SK-N-SH (cell line): ENCODE results near the gene KIF25. TPM values are rescaled to one million over a fixed set of nuclear protein-coding genes. Genes with fewer than 3 reads are reported as not detected.

ENCODE experiments used
- CTCF ChIA-PET: fragments of 300-600, 350-600 bp; formaldehyde crosslinking; extraction: SDS; loops from one replicate; lab custom pipeline; 2021; lab: Yijun Ruan, JAX
- POLR2A ChIA-PET: fragments of 350-600 bp; sonication (Branson Sonifier 250); formaldehyde crosslinking; extraction: SDS; loops from one replicate; lab custom pipeline; 2020; ENCODE audit warnings: antibody characterized with exemption, inconsistent platforms; lab: Yijun Ruan, JAX
- DNase-seq: peaks from one replicate; pipeline ENCODE4 v3.0.0; 2012
- H2AFZ ChIP-seq: fragments of 200-600 bp; sonication (generic); 2 replicates; pipeline ENCODE4 v1.8.1; 2016; ENCODE audit warnings: antibody characterized with exemption, mild to moderate bottlenecking, low read depth
- H3F3A ChIP-seq: fragments of 200-600 bp; sonication (generic); replicated peaks from 2 replicates; pipeline ENCODE3; 2016; ENCODE audit warnings: antibody characterized with exemption, mild to moderate bottlenecking; ENCODE audit not compliant: insufficient read depth
- H3K27ac ChIP-seq, 2 experiments: fragments of 200-500 bp in 1 of 2; fragments of 200-600 bp in 1 of 2; sonication (Bioruptor generic) in 1 of 2; sonication (generic), shearing (Covaris generic) in 1 of 2; 2 replicates each; pipeline versions ENCODE4 v1.5.1 to v1.6.1; 2014 to 2016; ENCODE audit warnings: low read depth in 2 of 2, inconsistent platforms in 1 of 2, low read length in 1 of 2, mild to moderate bottlenecking in 1 of 2, mixed read lengths in 1 of 2
- H3K27me3 ChIP-seq: fragments of 200-600 bp; sonication (generic), shearing (Covaris generic); 2 replicates; pipeline ENCODE4 v1.6.1; 2016; ENCODE audit warnings: mixed run types; ENCODE audit not compliant: insufficient read depth
- H3K36me3 ChIP-seq, 2 experiments: fragments of 200-500 bp in 1 of 2; fragments of 200-600 bp in 1 of 2; sonication (Bioruptor generic) in 1 of 2; sonication (generic) in 1 of 2; replicated peaks in 1 of 2; 2 replicates each; pipeline versions ENCODE3 to v1.5.1; 2014 to 2016; ENCODE audit warnings: low read length in 1 of 2, mild to moderate bottlenecking in 1 of 2; ENCODE audit not compliant: insufficient read depth in 2 of 2, control insufficient read depth in 1 of 2
- H3K4me1 ChIP-seq, 2 experiments: fragments of 200-500 bp in 1 of 2; fragments of 200-600 bp in 1 of 2; sonication (Bioruptor generic) in 1 of 2; sonication (generic), shearing (Covaris generic) in 1 of 2; 2 replicates each; pipeline versions ENCODE4 v1.5.1 to v1.6.1; 2014 to 2016; ENCODE audit warnings: low read depth in 1 of 2, low read length in 1 of 2, mixed run types in 1 of 2; ENCODE audit not compliant: insufficient read depth in 2 of 2, control insufficient read depth in 1 of 2
- H3K4me2 ChIP-seq: fragments of 200-600 bp; sonication (generic), shearing (Covaris generic); 2 replicates; pipeline ENCODE4 v1.6.1; 2017; ENCODE audit warnings: mixed run types
- H3K4me3 ChIP-seq, 2 experiments: fragments of 200-500 bp in 1 of 2; fragments of 200-600 bp in 1 of 2; sonication (Bioruptor generic) in 1 of 2; sonication (generic), shearing (Covaris generic) in 1 of 2; 2 replicates each; pipeline versions ENCODE4 v1.5.1 to v1.8.1; 2014 to 2016; ENCODE audit warnings: low read depth in 2 of 2, inconsistent platforms in 1 of 2, low read length in 1 of 2, mild to moderate bottlenecking in 1 of 2, mixed read lengths in 1 of 2, moderate library complexity in 1 of 2
- H3K79me2 ChIP-seq: fragments of 200-600 bp; sonication (generic); 2 replicates; pipeline ENCODE4 v1.8.1; 2017; ENCODE audit warnings: mild to moderate bottlenecking; ENCODE audit not compliant: insufficient read depth
- H3K9ac ChIP-seq: fragments of 200-600 bp; sonication (generic); 2 replicates; pipeline ENCODE4 v1.6.1; 2017; ENCODE audit warnings: mixed run types
- H3K9me2 ChIP-seq: fragments of 200-600 bp; sonication (generic); 2 replicates; pipeline ENCODE4 v1.6.1; 2017; ENCODE audit warnings: mixed run types
- H3K9me3 ChIP-seq: fragments of 200-600 bp; sonication (generic); 2 replicates; pipeline ENCODE4 v1.6.1; 2017; ENCODE audit warnings: mixed run types, mild to moderate bottlenecking, moderate library complexity
- H4K20me1 ChIP-seq: fragments of 200-600 bp; sonication (generic); 2 replicates; pipeline ENCODE4 v1.6.1; 2017; ENCODE audit warnings: mild to moderate bottlenecking, mixed run types; ENCODE audit not compliant: insufficient read depth
- CHD2 ChIP-seq: fragments of 150-350 bp; IDR thresholded peaks from 2 replicates; pipeline ENCODE4 v1.6.1; 2018; ENCODE audit warnings: low read length; ENCODE audit not compliant: partially characterized antibody
- CTCF ChIP-seq: fragments of 200-600 bp; sonication (generic); IDR thresholded peaks from 2 replicates; pipeline ENCODE4 v1.6.1; 2017; ENCODE audit warnings: antibody characterized with exemption, mild to moderate bottlenecking, moderate library complexity
- ELF1 ChIP-seq: IDR thresholded peaks from 2 replicates; pipeline ENCODE4 v1.4.0; 2012
- EZH2phosphoT487 ChIP-seq: fragments of 200-600 bp; sonication (generic); IDR thresholded peaks from 2 replicates; pipeline ENCODE4 v1.6.1; 2017; ENCODE audit warnings: low read depth, mixed run types, mild to moderate bottlenecking, antibody characterized with exemption, moderate library complexity, borderline replicate concordance
- FOSL2 ChIP-seq: IDR thresholded peaks from 2 replicates; pipeline ENCODE4 v1.4.0; 2012; ENCODE audit warnings: low read depth, mild to moderate bottlenecking, moderate library complexity, borderline replicate concordance
- MXI1 ChIP-seq: IDR thresholded peaks from 2 replicates; pipeline ENCODE4 v1.6.1; 2012; ENCODE audit warnings: mild to moderate bottlenecking, low read depth, low read length, improper control_type of control experiment
- NFIC ChIP-seq: IDR thresholded peaks from 2 replicates; pipeline ENCODE4 v1.4.0; 2012; ENCODE audit warnings: borderline replicate concordance
- NRF1 ChIP-seq: IDR thresholded peaks from 2 replicates; pipeline ENCODE4 v1.6.1; 2012; ENCODE audit warnings: low read depth, mild to moderate bottlenecking, low read length
- POLR2AphosphoS5 ChIP-seq: IDR thresholded peaks from 2 replicates; pipeline ENCODE4 v1.6.1; 2012; ENCODE audit warnings: low read depth, low read length
- RAD21 ChIP-seq: IDR thresholded peaks from 2 replicates; pipeline ENCODE4 v1.6.1; 2012; ENCODE audit warnings: mild to moderate bottlenecking, low read length
- REST ChIP-seq: IDR thresholded peaks from 2 replicates; pipeline ENCODE4 v1.6.1; 2012; ENCODE audit warnings: mild to moderate bottlenecking, low read depth, low read length, moderate library complexity
- RFX5 ChIP-seq: IDR thresholded peaks from 2 replicates; pipeline ENCODE4 v1.6.1; 2012; ENCODE audit warnings: mild to moderate bottlenecking, improper control_type of control experiment, low read length
- SMC3 ChIP-seq: IDR thresholded peaks from 2 replicates; pipeline ENCODE4 v1.6.1; 2012; ENCODE audit warnings: low read depth, low read length, improper control_type of control experiment
- TAF1 ChIP-seq: IDR thresholded peaks from 2 replicates; pipeline ENCODE4 v1.6.1; 2012; ENCODE audit warnings: low read depth, mild to moderate bottlenecking, low read length, moderate library complexity, borderline replicate concordance
- USF1 ChIP-seq: IDR thresholded peaks from 2 replicates; pipeline ENCODE4 v1.4.0; 2012; ENCODE audit warnings: low read depth, borderline replicate concordance
- USF2 ChIP-seq: fragments of 150-350 bp; IDR thresholded peaks from 2 replicates; pipeline ENCODE4 v1.6.1; 2017; ENCODE audit warnings: antibody characterized with exemption, low read length, low read depth, borderline replicate concordance
- YY1 ChIP-seq: IDR thresholded peaks from 2 replicates; pipeline ENCODE4 v1.4.0; 2012; ENCODE audit warnings: low read depth, mild to moderate bottlenecking
- ZBTB33 ChIP-seq: IDR thresholded peaks from 2 replicates; pipeline ENCODE4 v1.4.0; 2012; ENCODE audit warnings: low read depth, borderline replicate concordance
- WGBS: methylation state at CpG from one replicate; pipeline ENCODE4 v1.1.6; 2017; ENCODE audit warnings: low lambda C conversion rate; 5-methylcytosine and 5-hydroxymethylcytosine counted together
- polyA plus RNA-seq, 3 experiments: library from polyadenylated mRNA; depleted of rRNA; stranded (reverse); fragments of >200 nt; gene quantifications; 2 replicates each; pipeline ENCODE4 v1.2.3, GENCODE V29; 2012

Gene KIF25
- polyA plus RNA-seq, 1 of the 3 experiments (the other 2 are of a cell fraction): not detected

- no peaks in the 10 kb centered on the region for H3K79me2 ChIP-seq
- no peaks in the 10 kb centered on the region for H3K27me3 ChIP-seq
- H4K20me1 ChIP-seq: no peaks in the 10 kb centered on the region
- CTCF ChIA-PET: no interaction called here
- POLR2A ChIA-PET: no interaction called here
- H3K4me2 ChIP-seq: no peak overlapping the region
- no peak overlapping the region for H2AFZ ChIP-seq
- no peak overlapping the region for H3K9ac ChIP-seq
- TF ChIP-seq MXI1: no peak
- no peak for TF ChIP-seq RFX5
- no peak for TF ChIP-seq NFIC
- no peak for TF ChIP-seq ZBTB33
- no peak for TF ChIP-seq YY1
- TF ChIP-seq NRF1: no peak
- TF ChIP-seq TAF1: no peak
- TF ChIP-seq RAD21: no peak
- TF ChIP-seq CHD2: no peak
- no peak for TF ChIP-seq ELF1
- WGBS: 63% methylated on average over 5 of the region's 5 CpGs
- H3K4me3 ChIP-seq: no peak overlapping the region
- no peaks in the 10 kb centered on the region for H3K9me3 ChIP-seq
- H3K9me2 ChIP-seq: no peaks in the 10 kb centered on the region
- H3K36me3 ChIP-seq: no peaks in the 10 kb centered on the region
- H3K4me1 ChIP-seq: peaks cover 0 to 21% of the 10 kb centered on the region in 2 experiments; a peak in 1 of 4 replicates
- no peak overlapping the region for H3K27ac ChIP-seq
- no peak for DNase-seq
- H3F3A ChIP-seq: no peaks in the 10 kb centered on the region
These were observed 32.8 kb downstream of the KIF25 start for GRCh38 chr6:168030218-168030746.

GRCh38 chr6:168030908-168031307, 33.4 kb downstream of the KIF25 start:
- no peak overlapping the region for H3K9ac ChIP-seq
- no peaks in the 10 kb centered on the region for H3K36me3 ChIP-seq
- no peaks in the 10 kb centered on the region for H3K27me3 ChIP-seq
- H3K4me2 ChIP-seq: no peak overlapping the region
- no peak overlapping the region for H3K4me3 ChIP-seq
- no peaks in the 10 kb centered on the region for H3K9me2 ChIP-seq
- no peak overlapping the region for H3K27ac ChIP-seq
- ChIA-PET CTCF (no interaction called here), POLR2A (no interaction called here)
- 41% methylated on average over 2 of the region's 2 CpGs for WGBS
- peaks cover 3 to 27% of the 10 kb centered on the region in 2 experiments; a peak in 2 of 4 replicates for H3K4me1 ChIP-seq
- no peaks in the 10 kb centered on the region for H4K20me1 ChIP-seq
- no peak overlapping the region for H2AFZ ChIP-seq
- H3F3A ChIP-seq: no peaks in the 10 kb centered on the region
- H3K9me3 ChIP-seq: no peaks in the 10 kb centered on the region
- DNase-seq: no peak
- H3K79me2 ChIP-seq: no peaks in the 10 kb centered on the region
- no peak for TF ChIP-seq REST
- no peak for TF ChIP-seq FOSL2
- no peak for TF ChIP-seq USF1
- TF ChIP-seq USF2: no peak
- no peak for TF ChIP-seq POLR2AphosphoS5
- TF ChIP-seq SMC3: no peak
- TF ChIP-seq EZH2phosphoT487: no peak
- no peak for TF ChIP-seq YY1
- TF ChIP-seq ELF1: no peak
- no peak for TF ChIP-seq CTCF
